Pancreas (tissue), 10 donors: ENCODE measurements around the gene KRIT1. TPM values are rescaled to one million over a fixed set of nuclear protein-coding genes. Genes with fewer than 3 reads are reported as not detected.

Experiments
- ATAC-seq, 4 donors: fragments of 200-7000 bp; cut with Tn5 transposase; one replicate each; pipeline versions ENCODE4 v1.8.0 to v1.9.1; 2020; ENCODE audit warnings: mild to moderate bottlenecking in 4 of 4, moderate library complexity in 4 of 4
- DNase-seq, 6 donors: peaks; one replicate each; pipeline ENCODE4 v3.0.0-alpha.2; 2020
- FAIRE-seq: peaks from 2 replicates; lab custom pipeline; 2012; peaks lifted over from hg19 to GRCh38; lab: Jason Lieb, UNC
- H3K27ac ChIP-seq, 4 donors: fragments of 200-600 bp; sonication (generic); 1 replicate in 3 of 4; 2 replicates in 1 of 4; pipeline versions ENCODE4 v1.5.0 to v1.8.0; 2020
- H3K27me3 ChIP-seq, 4 donors: fragments of 200-600 bp; one replicate each; pipeline ENCODE4 v1.8.0; 2021
- H3K36me3 ChIP-seq, 3 donors: fragments of 200-600 bp; sonication (generic) in 1 of 3; one replicate each; pipeline versions ENCODE4 v1.5.0 to v1.8.0; 2020 to 2021
- H3K4me1 ChIP-seq, 3 donors: fragments of 200-600 bp; one replicate each; pipeline ENCODE4 v1.8.0; 2021
- H3K4me3 ChIP-seq, 4 donors: fragments of 200-600 bp; sonication (generic) in 2 of 4; one replicate each; pipeline versions ENCODE4 v1.5.0 to v1.8.0; 2020 to 2021
- H3K9me3 ChIP-seq, 4 donors: fragments of 200-600 bp; one replicate each; pipeline ENCODE4 v1.8.0; 2021
- CTCF ChIP-seq, 4 donors: fragments of 200-600 bp; sonication (generic) in 3 of 4; IDR thresholded peaks; one replicate each; pipeline versions ENCODE4 v1.5.0 to v1.8.0; 2021; ENCODE audit warnings: antibody characterized with exemption in 4 of 4
- WGBS, 2 donors: extraction: QIAGEN DNeasy Blood & Tissue Kit; methylation state at CpG; one replicate each; pipeline ENCODE4 v1.1.7; 2013; 5-methylcytosine and 5-hydroxymethylcytosine counted together
- intact Hi-C, 3 donors: fragments of 100-400 bp; cut with DNase I; formaldehyde crosslinking; loops; one replicate each; pipeline versions ENCODE4 v1.11.1 to v1.14.2; 2022
- polyA plus RNA-seq, 2 donors: library from polyadenylated mRNA; stranded (reverse); fragments of 200-250 nt; gene quantifications; one replicate each; pipeline ENCODE4 v1.2.3, GENCODE V29; 2013
- total RNA-seq, 6 donors: library from RNA; stranded (reverse); fragmentation: NEBNext Ultra II Directional in 4 of 6; extraction: Animal tissue kit (Norgen Biotek cat#: 25700) in 4 of 6; gene quantifications; one replicate each; pipeline versions ENCODE4 v1.2.1 to v1.2.4, GENCODE V29; 2021 to 2023
- donor health status: healthy with polysubstance abuse.
- donor health status: DM: no; HTN: no; CAD: no; lungs with moderate emphysema.
- donor health status: DM: no; HTN: no; CAD: no.
- donor health status: control.
- donor health status: control.
- donor health status: Bipolar disorder and iron deficiency.
- donor health status: DM: yes; HTN: yes; CAD: no.
- donor health status: DM: no; HTN: no; CAD: no.
- donor health status: DM: no; HTN: no; CAD: no.
- donor health status: DM: yes; HTN: yes; CAD: no.

Gene KRIT1
- total RNA-seq (10 to 100 TPM; 13.2 to 30.8 (median 20.1) TPM), polyA plus RNA-seq (10 to 100 TPM; 22.4 to 22.6 TPM)

GRCh38 chr7:92245487-92246359 lies at the start of gene KRIT1, which contains the start of gene ANKIB1:
Gene KRIT1 (minus strand): TSS chr7:92245914. CDS start chr7:92242135, 3,779 bp downstream.
Gene ANKIB1 (plus strand): TSS chr7:92245974. CDS start chr7:92294979, 49,005 bp downstream.
- ATAC-seq (peak; percentile 93 to 97 (median 95)), DNase-seq (peak; percentile 80 to 93 (median 87)), FAIRE-seq (no peak)
- no peak for TF ChIP-seq CTCF (IDR thresholded peaks at IDR 0.05)
- H3K4me1 ChIP-seq = peaks cover 8 to 27% (median 19%) of the 10 kb centered on the region in 3 donors
- no peaks in the 10 kb centered on the region for H3K9me3 ChIP-seq
- WGBS, 2 donors = 0 to 1% methylated on average over 39 to 70 of the region's 71 CpGs
- intact Hi-C loops = no loop called here
- H3K27me3 ChIP-seq = no peaks in the 10 kb centered on the region
- H3K27ac ChIP-seq = peak within 1 kb of the TSS; percentile 80 to 92 (median 90)
- H3K36me3 ChIP-seq = peaks cover 0 to 3% (median 0%) of the 10 kb centered on the region in 3 donors
- H3K4me3 ChIP-seq = peak within 1 kb of the TSS; percentile 84 to 99 (median 93)

- H3K36me3 ChIP-seq = no peaks in the 10 kb centered on the region
Observed at GRCh38 chr7:92295391-92295790, 49.7 kb upstream of the KRIT1 start.

GRCh38 chr7:92293896-92294590 lies 48.3 kb upstream of the KRIT1 start:
- Histone ChIP-seq H3K36me3 (no peaks in the 10 kb centered on the region), H3K9me3 (no peaks in the 10 kb centered on the region), H3K4me3 (no peak overlapping the region), H3K27ac (no peak overlapping the region), H3K27me3 (no peaks in the 10 kb centered on the region), H3K4me1 (peaks cover 11 to 14% (median 14%) of the 10 kb centered on the region in 3 donors)
- FAIRE-seq (no peak), ATAC-seq (no peak), DNase-seq (no peak)
- intact Hi-C loops = no loop called here
- no peak for TF ChIP-seq CTCF (IDR thresholded peaks at IDR 0.05)
- 62 to 67% methylated on average over 2 of the region's 2 CpGs for WGBS, 2 donors

More at GRCh38 chr7:92295391-92295790, 49.7 kb upstream of the KRIT1 start:
- ATAC-seq (no peak), FAIRE-seq (no peak), DNase-seq (no peak)
- H3K4me1 ChIP-seq = peaks cover 11 to 14% (median 14%) of the 10 kb centered on the region in 3 donors
- 62 to 73% methylated on average over 1 of the region's 1 CpG for WGBS, 2 donors
- H3K4me3 ChIP-seq = no peak overlapping the region
- no peak for TF ChIP-seq CTCF (IDR thresholded peaks at IDR 0.05)
- no peaks in the 10 kb centered on the region for H3K27me3 ChIP-seq
- no peaks in the 10 kb centered on the region for H3K9me3 ChIP-seq
- intact Hi-C loops = no loop called here
- H3K27ac ChIP-seq = no peak overlapping the region

GRCh38 chr7:92292981-92293380 lies 47.3 kb upstream of the KRIT1 start:
- Histone ChIP-seq H3K36me3 (no peaks in the 10 kb centered on the region), H3K27me3 (no peaks in the 10 kb centered on the region), H3K4me3 (no peak overlapping the region), H3K4me1 (peaks cover 11 to 14% (median 14%) of the 10 kb centered on the region in 3 donors), H3K27ac (no peak overlapping the region), H3K9me3 (no peaks in the 10 kb centered on the region)
- intact Hi-C loops = no loop called here
- DNase-seq (no peak), FAIRE-seq (no peak), ATAC-seq (no peak)
- TF ChIP-seq CTCF (IDR thresholded peaks at IDR 0.05) = no peak
- WGBS, 2 donors = 81 to 83% methylated on average over 3 of the region's 3 CpGs
